Measurements from ENCODE around the gene SATB1.

DNA sequence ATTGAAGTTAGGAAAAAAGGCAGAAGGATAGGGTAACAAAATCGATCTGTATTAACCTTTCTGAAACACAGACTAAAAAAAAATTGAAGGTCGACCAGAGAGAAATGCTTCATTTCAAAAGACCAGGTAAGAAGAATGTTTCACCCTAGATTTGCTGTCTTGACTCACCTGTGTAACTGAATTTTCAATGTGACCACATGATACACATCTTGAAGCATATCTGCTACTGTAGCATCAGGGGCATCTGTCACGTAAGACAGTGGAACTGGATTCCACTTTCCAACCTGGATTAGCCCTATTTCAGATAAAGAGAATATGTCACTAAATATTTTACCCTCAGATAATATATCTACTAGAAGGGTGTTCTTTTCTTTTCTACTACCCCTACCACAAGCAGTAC is 9.3 kb downstream of the SATB1 start:
- TF ChIP-seq, protein P1, sequence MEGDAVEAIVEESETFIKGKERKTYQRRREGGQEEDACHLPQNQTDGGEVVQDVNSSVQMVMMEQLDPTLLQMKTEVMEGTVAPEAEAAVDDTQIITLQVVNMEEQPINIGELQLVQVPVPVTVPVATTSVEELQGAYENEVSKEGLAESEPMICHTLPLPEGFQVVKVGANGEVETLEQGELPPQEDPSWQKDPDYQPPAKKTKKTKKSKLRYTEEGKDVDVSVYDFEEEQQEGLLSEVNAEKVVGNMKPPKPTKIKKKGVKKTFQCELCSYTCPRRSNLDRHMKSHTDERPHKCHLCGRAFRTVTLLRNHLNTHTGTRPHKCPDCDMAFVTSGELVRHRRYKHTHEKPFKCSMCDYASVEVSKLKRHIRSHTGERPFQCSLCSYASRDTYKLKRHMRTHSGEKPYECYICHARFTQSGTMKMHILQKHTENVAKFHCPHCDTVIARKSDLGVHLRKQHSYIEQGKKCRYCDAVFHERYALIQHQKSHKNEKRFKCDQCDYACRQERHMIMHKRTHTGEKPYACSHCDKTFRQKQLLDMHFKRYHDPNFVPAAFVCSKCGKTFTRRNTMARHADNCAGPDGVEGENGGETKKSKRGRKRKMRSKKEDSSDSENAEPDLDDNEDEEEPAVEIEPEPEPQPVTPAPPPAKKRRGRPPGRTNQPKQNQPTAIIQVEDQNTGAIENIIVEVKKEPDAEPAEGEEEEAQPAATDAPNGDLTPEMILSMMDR (conservative IDR thresholded peaks at IDR 0.05): no peak
- no peak for TF ChIP-seq EZH2 (IDR thresholded peaks at IDR 0.05; ENCODE audit: low read depth)

Data from PC-9 (cell line).